22Rv1 (cell line): ENCODE data around the gene PALLD.

Experiments used
- ZFX ChIP-seq: fragments of 450-650 bp; IDR thresholded peaks from 2 replicates; pipeline ENCODE4 v1.6.1; 2017; ENCODE audit warnings: antibody characterized with exemption, borderline replicate concordance
- TF ChIP-seq, protein P1 (sequence below): fragments of 450-650 bp; IDR thresholded peaks from 2 replicates; pipeline ENCODE4 v1.5.1; 2017; ENCODE audit warnings: mild to moderate bottlenecking

- TF ChIP-seq, protein P1, sequence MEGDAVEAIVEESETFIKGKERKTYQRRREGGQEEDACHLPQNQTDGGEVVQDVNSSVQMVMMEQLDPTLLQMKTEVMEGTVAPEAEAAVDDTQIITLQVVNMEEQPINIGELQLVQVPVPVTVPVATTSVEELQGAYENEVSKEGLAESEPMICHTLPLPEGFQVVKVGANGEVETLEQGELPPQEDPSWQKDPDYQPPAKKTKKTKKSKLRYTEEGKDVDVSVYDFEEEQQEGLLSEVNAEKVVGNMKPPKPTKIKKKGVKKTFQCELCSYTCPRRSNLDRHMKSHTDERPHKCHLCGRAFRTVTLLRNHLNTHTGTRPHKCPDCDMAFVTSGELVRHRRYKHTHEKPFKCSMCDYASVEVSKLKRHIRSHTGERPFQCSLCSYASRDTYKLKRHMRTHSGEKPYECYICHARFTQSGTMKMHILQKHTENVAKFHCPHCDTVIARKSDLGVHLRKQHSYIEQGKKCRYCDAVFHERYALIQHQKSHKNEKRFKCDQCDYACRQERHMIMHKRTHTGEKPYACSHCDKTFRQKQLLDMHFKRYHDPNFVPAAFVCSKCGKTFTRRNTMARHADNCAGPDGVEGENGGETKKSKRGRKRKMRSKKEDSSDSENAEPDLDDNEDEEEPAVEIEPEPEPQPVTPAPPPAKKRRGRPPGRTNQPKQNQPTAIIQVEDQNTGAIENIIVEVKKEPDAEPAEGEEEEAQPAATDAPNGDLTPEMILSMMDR = no peak
- TF ChIP-seq ZFX = no peak
Measured at GRCh38 chr4:168683595-168683994, 186.7 kb downstream of the PALLD start.
